ENCODE measurements around the gene SMCO4.

DNA sequence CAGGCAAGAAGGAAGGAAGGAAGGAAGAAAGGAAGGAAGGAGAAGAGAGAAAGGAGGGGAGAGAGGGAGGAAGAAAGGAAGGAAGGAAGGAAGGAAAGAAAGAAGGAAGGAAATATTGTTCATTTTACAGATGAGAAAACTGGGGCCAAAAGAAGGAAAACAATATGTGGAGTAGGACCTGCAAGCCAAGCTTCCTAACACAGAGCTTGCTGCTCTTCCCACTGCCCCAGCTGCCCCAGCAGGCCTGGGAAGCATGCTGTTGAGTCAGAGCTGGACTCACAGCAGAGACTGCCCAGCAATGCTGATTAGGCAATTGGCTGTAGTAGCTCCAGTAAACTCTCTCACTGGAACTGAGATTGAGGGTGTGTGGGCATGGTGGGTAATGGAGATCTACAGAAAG is 42.6 kb upstream of the SMCO4 start:
- no peak for TF ChIP-seq NFRKB (IDR thresholded peaks at IDR 0.05)
- TF ChIP-seq ELF4 (IDR thresholded peaks at IDR 0.05): no peak
- no peak for TF ChIP-seq FOXK2 (IDR thresholded peaks at IDR 0.05)
- TF ChIP-seq HDGF (IDR thresholded peaks at IDR 0.05; ENCODE audit: borderline replicate concordance): no peak
- no peak for TF ChIP-seq ZNF384 (IDR thresholded peaks at IDR 0.05)
- no peak for TF ChIP-seq FOXA1 (IDR thresholded peaks at IDR 0.05)
- TF ChIP-seq PKNOX1 (IDR thresholded peaks at IDR 0.05): no peak
- TF ChIP-seq FOXM1 (IDR thresholded peaks at IDR 0.05; ENCODE audit: borderline replicate concordance): no peak
- no peak for TF ChIP-seq ARNT (IDR thresholded peaks at IDR 0.05)
- no peak for TF ChIP-seq SUZ12 (IDR thresholded peaks at IDR 0.05)

Measured in HEK293T (cell line).